ENCODE measurements around the gene OR12D2.
"Not testable (repeated sequence)": the region's sequence is repeated elsewhere in the genome, so short reads cannot be mapped to it uniquely, and the experiment has no call there.

The OR12D2 gene

GRCh38 chr6:29395331-29395730, at the start of gene OR12D2:
TSS of gene OR12D2 (plus strand) at chr6:29395631. CDS start at chr6:29396700, 1,069 bp downstream.
- DNase-seq: no peak

GRCh38 chr6:29349348-29349747, 46.1 kb upstream of the OR12D2 start:
- DNase-seq: not testable (repeated sequence)

- no peak for DNase-seq
Measured at GRCh38 chr6:29354980-29355379, 40.5 kb upstream of the OR12D2 start.

GRCh38 chr6:29355603-29356002, 39.8 kb upstream of the OR12D2 start:
- no peak for DNase-seq

GRCh38 chr6:29368765-29369164, 26.7 kb upstream of the OR12D2 start, which contains the start of gene OR5V1:
TSS of gene OR5V1 (minus strand) at chr6:29368865. CDS start at chr6:29356195, 12,670 bp downstream.
- DNase-seq: no peak

- DNase-seq: no peak
Measured at GRCh38 chr6:29375191-29375590, 20.2 kb upstream of the OR12D2 start, which contains the start of gene OR12D3. TSS of gene OR12D3 (minus strand) at chr6:29375291. CDS start at chr6:29375287, 4 bp downstream.

GRCh38 chr6:29376003-29376402, 19.4 kb upstream of the OR12D2 start:
- DNase-seq: no peak

- DNase-seq: no peak
Measured at GRCh38 chr6:29388533-29388932, 6.9 kb upstream of the OR12D2 start.

- DNase-seq: no peak
Measured at GRCh38 chr6:29399525-29399924, 4.1 kb downstream of the OR12D2 start.

- no peak for DNase-seq
Measured at GRCh38 chr6:29403801-29404200, 8.4 kb downstream of the OR12D2 start.

- DNase-seq: no peak
Measured at GRCh38 chr6:29414588-29414987, 19.2 kb downstream of the OR12D2 start, which contains the start of gene OR12D1. TSS of gene OR12D1 (plus strand) at chr6:29414928.

GRCh38 chr6:29419516-29419915, 24.1 kb downstream of the OR12D2 start:
- no peak for DNase-seq

GRCh38 chr6:29424168-29424567, 28.7 kb downstream of the OR12D2 start:
- DNase-seq: no peak

- no peak for DNase-seq
Measured at GRCh38 chr6:29424575-29424974, 29.1 kb downstream of the OR12D2 start.

- DNase-seq: no peak
Measured at GRCh38 chr6:29425075-29425474, 29.6 kb downstream of the OR12D2 start.

- no peak for DNase-seq
Measured at GRCh38 chr6:29426654-29427053, 31.2 kb downstream of the OR12D2 start.

- not testable (repeated sequence) for DNase-seq
Measured at GRCh38 chr6:29436730-29437129, 41.3 kb downstream of the OR12D2 start.

GRCh38 chr6:29439006-29439405, 43.6 kb downstream of the OR12D2 start, which contains the start of gene OR10C1:
TSS of gene OR10C1 (plus strand) at chr6:29439306. CDS start at chr6:29440016, 710 bp downstream.
- no peak for DNase-seq

GRCh38 chr6:29442719-29443118, 47.3 kb downstream of the OR12D2 start:
- DNase-seq: no peak

- DNase-seq: not testable (repeated sequence)
Measured at GRCh38 chr6:29444031-29444430, 48.6 kb downstream of the OR12D2 start.
